ENCODE results near the gene RGS7.

GRCh38 chr1:241114699-241115233, 242.2 kb downstream of the RGS7 start:
- TF ChIP-seq, protein P1, sequence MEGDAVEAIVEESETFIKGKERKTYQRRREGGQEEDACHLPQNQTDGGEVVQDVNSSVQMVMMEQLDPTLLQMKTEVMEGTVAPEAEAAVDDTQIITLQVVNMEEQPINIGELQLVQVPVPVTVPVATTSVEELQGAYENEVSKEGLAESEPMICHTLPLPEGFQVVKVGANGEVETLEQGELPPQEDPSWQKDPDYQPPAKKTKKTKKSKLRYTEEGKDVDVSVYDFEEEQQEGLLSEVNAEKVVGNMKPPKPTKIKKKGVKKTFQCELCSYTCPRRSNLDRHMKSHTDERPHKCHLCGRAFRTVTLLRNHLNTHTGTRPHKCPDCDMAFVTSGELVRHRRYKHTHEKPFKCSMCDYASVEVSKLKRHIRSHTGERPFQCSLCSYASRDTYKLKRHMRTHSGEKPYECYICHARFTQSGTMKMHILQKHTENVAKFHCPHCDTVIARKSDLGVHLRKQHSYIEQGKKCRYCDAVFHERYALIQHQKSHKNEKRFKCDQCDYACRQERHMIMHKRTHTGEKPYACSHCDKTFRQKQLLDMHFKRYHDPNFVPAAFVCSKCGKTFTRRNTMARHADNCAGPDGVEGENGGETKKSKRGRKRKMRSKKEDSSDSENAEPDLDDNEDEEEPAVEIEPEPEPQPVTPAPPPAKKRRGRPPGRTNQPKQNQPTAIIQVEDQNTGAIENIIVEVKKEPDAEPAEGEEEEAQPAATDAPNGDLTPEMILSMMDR (IDR thresholded peaks at IDR 0.05; ENCODE audit: low read depth, low read length) = no peak
- TF ChIP-seq EZH2phosphoT487 (IDR thresholded peaks at IDR 0.05; ENCODE audit: low read depth) = no peak

Data from OCI-LY3 (cell line).